Measurements from ENCODE around the gene SEC22C. TPM values are rescaled to one million over a fixed set of nuclear protein-coding genes. Genes with fewer than 3 reads are reported as not detected.
"Not testable (repeated sequence)": the region's sequence is repeated elsewhere in the genome, so short reads cannot be mapped to it uniquely, and the experiment has no call there.

Gene SEC22C
- polyA plus RNA-seq, 1 of the 3 experiments (the other 2 are of a cell fraction), result 28.5 TPM

- Histone ChIP-seq H3K4me1 (ENCODE audit: control insufficient read depth in 1 of 2, insufficient read depth in 2 of 2, low read depth in 1 of 2, low read length in 1 of 2) (no peaks in the 10 kb centered on the region; a peak in 1 of 4 replicates), H2AFZ (ENCODE audit: low read depth) (no peak overlapping the region), H3K79me2 (ENCODE audit: insufficient read depth) (no peaks in the 10 kb centered on the region; the same call in 1 of the 2 replicates), H3K27ac (ENCODE audit: low read depth in 2 of 2, low read length in 1 of 2) (no peak overlapping the region), H3K4me3 (ENCODE audit: low read depth in 2 of 2, low read length in 1 of 2) (no peak overlapping the region), H3K27me3 (ENCODE audit: insufficient read depth) (no peaks in the 10 kb centered on the region), H4K20me1 (ENCODE audit: insufficient read depth) (no peaks in the 10 kb centered on the region), H3K9ac (no peak overlapping the region), H3F3A (replicated peaks; ENCODE audit: insufficient read depth) (no peaks in the 10 kb centered on the region), H3K4me2 (no peak overlapping the region), H3K36me3 (replicated peaks in 1 of 2; ENCODE audit: control insufficient read depth in 1 of 2, insufficient read depth in 2 of 2, low read length in 1 of 2) (peaks cover 59 to 80% of the 10 kb centered on the region in 2 experiments), H3K9me2 (no peaks in the 10 kb centered on the region), H3K9me3 (no peaks in the 10 kb centered on the region)
- no peak for DNase-seq
- CTCF ChIA-PET, result interaction anchor here (1.3 kb wide), 1 partner anchor 10 kb away, joined by 5 read pairs; no protein-coding TSS in a partner anchor
- POLR2A ChIA-PET, result no interaction called here
- TF ChIP-seq NRF1 (IDR thresholded peaks at IDR 0.05; ENCODE audit: low read depth, low read length) (no peak), SIN3A (IDR thresholded peaks at IDR 0.05; ENCODE audit: borderline replicate concordance, low read depth, low read length) (no peak)
Observed at GRCh38 chr3:42557854-42558253, 23.9 kb downstream of the SEC22C start.

GRCh38 chr3:42556817-42557216 lies 24.9 kb downstream of the SEC22C start:
- H3F3A ChIP-seq (replicated peaks; ENCODE audit: insufficient read depth); H3K4me1 ChIP-seq (ENCODE audit: control insufficient read depth in 1 of 2, insufficient read depth in 2 of 2, low read depth in 1 of 2, low read length in 1 of 2); H3K79me2 ChIP-seq (ENCODE audit: insufficient read depth); H3K4me3 ChIP-seq (ENCODE audit: low read depth in 2 of 2, low read length in 1 of 2); DNase-seq; H2AFZ ChIP-seq (ENCODE audit: low read depth); POLR2A ChIA-PET; H3K9me2 ChIP-seq; H3K9me3 ChIP-seq; H3K27me3 ChIP-seq (ENCODE audit: insufficient read depth); H4K20me1 ChIP-seq (ENCODE audit: insufficient read depth); H3K9ac ChIP-seq; H3K27ac ChIP-seq (ENCODE audit: low read depth in 2 of 2, low read length in 1 of 2); H3K4me2 ChIP-seq: not testable (repeated sequence)
- 96% methylated on average over 6 of the region's 6 CpGs for WGBS (ENCODE audit: low lambda C conversion rate)
- H3K36me3 ChIP-seq (replicated peaks in 1 of 2; ENCODE audit: control insufficient read depth in 1 of 2, insufficient read depth in 2 of 2, low read length in 1 of 2), result peaks cover 65 to 86% of the 10 kb centered on the region in 2 experiments
- CTCF ChIA-PET, result interaction anchor here (0.6 to 1.4 kb wide), 3 partner anchors 9 to 62 kb away, joined by 4 to 5 read pairs (median 4); no protein-coding TSS in a partner anchor

GRCh38 chr3:42556089-42556632 lies 25.6 kb downstream of the SEC22C start:
- Histone ChIP-seq H3K36me3 (replicated peaks in 1 of 2; ENCODE audit: control insufficient read depth in 1 of 2, insufficient read depth in 2 of 2, low read length in 1 of 2) (peaks cover 66 to 87% of the 10 kb centered on the region in 2 experiments), H3F3A (replicated peaks; ENCODE audit: insufficient read depth) (no peaks in the 10 kb centered on the region), H3K9ac (no peak overlapping the region), H3K9me2 (no peaks in the 10 kb centered on the region), H3K79me2 (ENCODE audit: insufficient read depth) (no peaks in the 10 kb centered on the region; the same call in 1 of the 2 replicates), H3K4me2 (no peak overlapping the region), H3K4me3 (ENCODE audit: low read depth in 2 of 2, low read length in 1 of 2) (no peak overlapping the region), H4K20me1 (ENCODE audit: insufficient read depth) (no peaks in the 10 kb centered on the region), H2AFZ (ENCODE audit: low read depth) (no peak overlapping the region), H3K9me3 (no peaks in the 10 kb centered on the region), H3K27me3 (ENCODE audit: insufficient read depth) (no peaks in the 10 kb centered on the region), H3K27ac (ENCODE audit: low read depth in 2 of 2, low read length in 1 of 2) (no peak overlapping the region), H3K4me1 (ENCODE audit: control insufficient read depth in 1 of 2, insufficient read depth in 2 of 2, low read depth in 1 of 2, low read length in 1 of 2) (no peaks in the 10 kb centered on the region; a peak in 1 of 4 replicates)
- WGBS (ENCODE audit: low lambda C conversion rate), result 67% methylated on average over 3 of the region's 3 CpGs
- POLR2A ChIA-PET, result no interaction called here
- no peak for DNase-seq
- CTCF ChIA-PET, result interaction anchor here (1.0 to 1.4 kb wide), 2 partner anchors 9 to 11 kb away, joined by 3 to 4 read pairs; no protein-coding TSS in a partner anchor
- TF ChIP-seq MEF2A (IDR thresholded peaks at IDR 0.05; ENCODE audit: borderline replicate concordance, low read depth) (no peak), ZBTB33 (IDR thresholded peaks at IDR 0.05; ENCODE audit: borderline replicate concordance, low read depth) (no peak), RAD21 (IDR thresholded peaks at IDR 0.05; ENCODE audit: low read length) (no peak), USF2 (IDR thresholded peaks at IDR 0.05; ENCODE audit: borderline replicate concordance, low read depth, low read length) (no peak), CTCF (IDR thresholded peaks at IDR 0.05) (no peak), TAF1 (IDR thresholded peaks at IDR 0.05; ENCODE audit: borderline replicate concordance, low read depth, low read length) (no peak), YY1 (IDR thresholded peaks at IDR 0.05; ENCODE audit: low read depth) (no peak), POLR2AphosphoS5 (IDR thresholded peaks at IDR 0.05; ENCODE audit: low read depth, low read length) (no peak), RXRA (IDR thresholded peaks at IDR 0.05; ENCODE audit: borderline replicate concordance, low read depth) (no peak), EZH2phosphoT487 (IDR thresholded peaks at IDR 0.05; ENCODE audit: borderline replicate concordance, low read depth) (no peak)

Measured in SK-N-SH (cell line).